RPMI7951 (cell line): ENCODE measurements around the gene LCE7A. TPM values are rescaled to one million over a fixed set of nuclear protein-coding genes. Genes with fewer than 3 reads are reported as not detected.

Source experiments
- DNase-seq: peaks from one replicate; pipeline ENCODE4 v3.0.0-alpha.2; 2012; ENCODE audit warnings: low read depth
- total RNA-seq: library from RNA; depleted of rRNA; stranded (reverse); fragments of >200 nt; shearing (Covaris generic); gene quantifications from 2 replicates; pipeline ENCODE4 v1.2.3, GENCODE V29; 2014; rRNA removed

The LCE7A gene
- not detected in 2 replicates for total RNA-seq

DNA sequence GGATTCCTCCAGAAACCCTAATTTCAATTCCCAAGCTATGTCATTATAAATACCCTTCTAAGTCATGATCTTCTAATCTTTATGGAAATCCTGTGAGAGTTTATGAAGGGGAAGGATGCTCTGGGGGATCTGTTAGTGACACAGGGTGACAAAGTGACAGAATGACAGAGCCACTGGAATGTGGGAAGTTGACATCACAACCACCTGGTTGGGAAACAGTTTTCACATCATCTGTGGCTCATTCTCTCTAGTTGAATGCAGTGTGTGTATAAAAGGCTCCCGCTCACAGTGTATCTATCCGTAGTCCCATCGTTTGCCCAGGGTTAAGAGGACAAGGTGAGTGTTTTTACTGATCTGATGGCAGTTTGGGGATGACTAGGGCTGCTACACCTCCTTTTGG lies at the start of gene LCE7A:
LCE7A (plus strand) TSS at position 301 of the 400 bp plus-strand sequence. CDS start 702 bp downstream, outside the sequence.
- DNase-seq = no peak

DNA sequence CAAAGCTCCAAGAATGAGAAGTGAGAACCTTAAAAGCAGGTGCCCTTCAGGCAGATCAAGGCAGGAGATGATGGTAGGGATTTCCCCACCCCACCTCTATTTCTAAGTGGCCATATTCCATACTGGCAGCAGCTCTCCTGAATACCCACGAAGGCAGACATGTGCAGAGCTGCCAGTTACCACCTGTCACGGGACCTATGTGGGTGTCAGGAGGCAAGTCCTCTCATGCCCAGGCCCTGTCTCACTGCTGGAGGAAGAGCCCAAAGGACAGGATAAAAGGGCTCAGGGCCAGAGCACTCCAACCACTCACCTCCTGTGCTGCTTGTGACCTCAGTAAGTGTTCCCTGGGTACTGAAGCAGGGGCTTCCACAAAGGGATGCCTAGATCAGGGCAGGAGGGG lies 48.7 kb upstream of the LCE7A start:
- no peak for DNase-seq

DNA sequence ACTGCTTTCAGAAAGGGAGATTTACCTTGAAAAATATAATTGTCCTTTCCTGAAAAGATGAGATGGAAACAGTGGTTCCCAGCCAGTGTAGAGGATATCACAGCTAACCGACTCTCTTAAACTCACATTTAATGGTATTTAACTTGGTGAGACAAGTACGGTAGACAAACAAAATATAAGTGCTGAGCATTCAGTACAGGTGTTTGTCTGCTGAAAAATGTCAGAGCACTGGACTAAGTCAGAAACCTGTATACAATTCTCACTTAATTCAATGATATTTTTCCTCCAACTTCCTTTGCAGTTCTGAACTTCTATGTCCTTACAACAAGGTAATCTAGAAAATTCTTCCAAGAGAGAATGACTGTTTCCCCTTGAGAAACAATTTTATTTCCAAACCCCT lies 48.1 kb upstream of the LCE7A start, which contains the start of gene LCE1B:
LCE1B (plus strand) TSS at position 301 of the 400 bp plus-strand sequence. CDS start 476 bp downstream, outside the sequence.
- no peak for DNase-seq

DNA sequence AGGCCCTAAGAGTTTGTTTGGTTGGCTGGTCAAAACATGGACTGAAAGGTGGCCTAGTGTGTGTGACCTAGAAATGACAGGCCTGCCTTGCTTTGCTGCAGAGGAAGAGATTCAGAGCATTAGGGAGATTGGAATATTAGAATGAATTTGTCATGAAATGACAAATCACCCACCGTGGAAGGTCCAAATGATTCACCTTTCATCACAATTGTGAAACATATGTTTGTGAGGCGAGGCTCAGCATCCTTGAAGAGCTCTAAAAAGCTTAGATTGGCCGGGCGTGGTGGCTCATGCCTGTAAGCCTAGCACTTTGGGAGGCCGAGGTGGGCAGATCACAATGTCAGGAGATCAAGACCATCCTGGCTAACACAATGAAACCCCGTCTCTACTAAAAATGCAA lies 42.5 kb upstream of the LCE7A start:
- DNase-seq = no peak

GRCh38 chr1:152823294-152823693 lies 36.5 kb upstream of the LCE7A start:
- DNase-seq = no peak

- no peak for DNase-seq
Observed at GRCh38 chr1:152824964-152825363, 34.8 kb upstream of the LCE7A start.

- no peak for DNase-seq
Observed at GRCh38 chr1:152827173-152827572, 32.6 kb upstream of the LCE7A start, which contains the start of gene LCE1A. Gene LCE1A, plus strand, starts transcription at chr1:152827473. Its CDS starts 0 bp downstream, at chr1:152827473.

DNA sequence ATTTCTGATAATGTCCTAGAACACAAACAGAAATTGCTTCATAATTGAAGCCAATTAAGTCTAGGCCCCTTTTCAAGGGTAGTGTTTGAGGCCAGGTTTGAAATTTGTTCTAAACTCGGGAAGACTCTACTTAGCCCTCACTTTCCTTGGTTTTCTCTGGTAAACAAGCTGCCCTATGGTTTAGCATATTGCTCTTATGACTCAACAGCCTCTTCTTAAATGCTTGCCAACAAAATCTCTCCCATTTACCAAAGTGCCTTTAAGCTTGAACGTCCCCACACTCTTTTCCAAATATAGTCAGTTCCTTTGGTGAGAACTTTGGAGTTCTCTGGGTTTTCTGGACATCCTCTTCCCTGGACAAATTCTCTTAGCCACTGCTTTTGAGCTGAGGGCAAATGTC lies 22.9 kb upstream of the LCE7A start:
- no peak for DNase-seq

DNA sequence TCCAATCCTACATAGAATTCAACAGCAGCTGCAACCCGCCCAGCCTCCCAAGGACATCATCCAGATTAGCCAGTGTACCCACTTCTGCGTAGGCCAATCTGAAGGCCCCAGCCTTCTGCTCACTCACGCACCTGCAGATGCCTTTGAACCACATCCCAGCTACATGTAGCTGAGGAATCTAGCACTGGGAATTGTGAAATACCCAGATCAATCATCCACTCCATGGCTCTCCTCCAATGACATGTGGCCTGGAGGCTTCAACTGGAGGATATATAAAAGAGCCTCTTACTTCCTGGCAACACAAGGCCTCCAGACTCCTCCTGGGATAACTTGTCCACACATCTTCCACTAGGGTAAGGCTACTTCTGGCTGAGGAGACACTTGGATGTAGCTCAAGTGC lies 17.2 kb upstream of the LCE7A start, which contains the start of gene LCE6A:
LCE6A (plus strand) TSS at position 301 of the 400 bp plus-strand sequence. CDS start 665 bp downstream, outside the sequence.
- DNase-seq = no peak

DNA sequence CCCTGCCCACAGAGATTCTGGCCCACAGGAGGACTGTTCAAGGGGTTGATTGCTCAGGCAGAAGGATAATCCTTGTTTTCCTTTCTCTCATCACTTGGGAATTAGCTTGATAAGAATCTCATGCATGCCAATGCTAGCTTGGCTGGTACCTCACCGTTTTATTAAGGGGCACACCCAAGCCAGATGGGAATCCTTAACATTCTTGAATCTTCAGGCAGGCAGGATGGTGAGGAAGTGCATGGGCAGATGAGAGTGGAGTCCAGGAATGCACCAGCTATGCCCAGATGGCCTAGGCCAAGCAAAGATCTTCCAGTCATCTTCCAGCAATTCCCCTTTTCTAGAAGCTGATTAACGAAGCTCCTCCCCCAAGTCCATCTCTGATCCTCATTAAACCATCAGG lies 4.1 kb upstream of the LCE7A start:
- no peak for DNase-seq

GRCh38 chr1:152858062-152858461 lies 1.7 kb upstream of the LCE7A start:
- no peak for DNase-seq

DNA sequence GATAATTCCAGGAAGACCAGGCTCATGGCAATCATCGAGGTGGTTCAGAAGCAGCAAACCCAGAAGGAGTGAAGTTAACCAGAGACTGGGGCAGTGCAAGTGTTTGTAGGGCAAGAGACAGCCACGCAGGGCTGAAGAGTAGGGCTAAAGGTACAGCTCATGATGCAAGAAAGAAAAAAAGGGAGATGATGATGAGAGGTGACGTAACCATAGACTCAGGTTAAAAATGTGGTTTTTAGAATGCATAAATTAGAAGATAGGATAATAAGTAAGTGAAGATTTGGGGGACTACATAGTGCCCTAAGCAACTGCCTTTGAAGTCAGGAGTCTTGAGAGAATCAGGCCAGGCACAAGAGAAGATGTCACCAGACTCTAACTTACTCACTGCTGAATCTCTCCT lies 333 bp downstream of the LCE7A start:
- no peak for DNase-seq

- DNase-seq = no peak
Observed at GRCh38 chr1:152861374-152861773, 1.6 kb downstream of the LCE7A start.

DNA sequence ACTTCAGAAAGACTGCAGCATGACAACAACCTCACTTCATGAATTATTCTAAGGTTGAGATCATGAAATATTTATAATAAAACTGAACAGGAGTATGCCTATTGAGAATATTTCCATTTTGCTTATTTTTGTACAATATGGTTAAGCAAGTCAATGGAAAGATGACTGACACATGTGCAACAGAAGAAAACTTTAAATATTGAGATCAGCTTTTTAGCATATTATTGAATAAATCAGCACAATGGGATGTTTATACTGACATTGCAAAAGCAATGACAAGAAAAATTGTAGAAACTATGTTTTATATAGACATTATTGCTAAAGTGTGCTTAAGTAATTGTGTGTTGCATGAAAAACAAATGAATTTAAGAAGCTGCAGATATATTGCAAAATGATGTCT lies 4.6 kb downstream of the LCE7A start:
- no peak for DNase-seq

GRCh38 chr1:152866321-152866720 lies 6.5 kb downstream of the LCE7A start:
- DNase-seq = no peak

GRCh38 chr1:152869808-152870419 lies 10.1 kb downstream of the LCE7A start:
- DNase-seq = peak; percentile 56

DNA sequence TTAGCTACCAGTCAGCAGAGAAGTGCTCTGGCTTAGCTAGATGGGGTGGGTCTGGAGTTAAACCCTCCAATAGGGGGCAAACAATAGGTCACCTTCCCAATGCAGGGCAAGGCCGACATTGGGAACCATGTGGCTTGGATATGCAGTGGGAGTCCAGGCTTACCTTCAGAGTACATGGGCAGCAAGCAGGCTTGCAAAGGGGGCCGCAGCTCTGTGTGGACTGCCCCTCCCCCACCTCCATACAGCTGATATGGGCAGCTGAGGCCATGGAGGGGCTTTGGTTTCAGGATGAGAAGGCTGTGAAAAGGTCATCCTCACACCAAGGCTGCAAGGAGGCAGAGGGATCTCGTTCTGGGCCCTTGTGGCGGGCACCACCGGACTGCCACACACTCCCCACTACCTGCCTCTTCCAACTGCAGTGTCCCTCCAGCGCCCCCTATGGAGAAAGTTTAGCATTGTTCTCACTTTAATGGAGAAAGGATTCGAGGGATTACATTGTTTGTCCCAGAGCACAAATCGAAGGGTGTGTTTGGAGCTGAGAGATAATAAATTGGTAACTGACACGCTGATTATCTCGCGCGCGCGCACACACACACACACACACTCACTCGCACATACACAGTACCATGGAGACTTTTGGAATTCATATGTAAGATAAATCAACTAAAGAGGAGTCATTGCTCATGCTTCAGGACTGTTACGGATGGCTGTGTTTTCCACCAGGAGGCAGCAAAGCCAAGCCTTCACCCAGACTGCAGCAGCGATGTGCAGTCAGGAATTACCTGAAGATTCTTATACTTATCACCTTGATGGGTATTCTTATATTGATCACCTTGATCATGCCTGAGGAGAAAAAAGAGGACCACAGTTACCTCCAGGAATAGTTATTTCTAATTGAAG lies 11.3 kb downstream of the LCE7A start:
- peak; percentile 18 for DNase-seq

GRCh38 chr1:152871731-152872126 lies 11.9 kb downstream of the LCE7A start:
- DNase-seq = no peak

GRCh38 chr1:152873495-152873894 lies 13.7 kb downstream of the LCE7A start:
- no peak for DNase-seq

DNA sequence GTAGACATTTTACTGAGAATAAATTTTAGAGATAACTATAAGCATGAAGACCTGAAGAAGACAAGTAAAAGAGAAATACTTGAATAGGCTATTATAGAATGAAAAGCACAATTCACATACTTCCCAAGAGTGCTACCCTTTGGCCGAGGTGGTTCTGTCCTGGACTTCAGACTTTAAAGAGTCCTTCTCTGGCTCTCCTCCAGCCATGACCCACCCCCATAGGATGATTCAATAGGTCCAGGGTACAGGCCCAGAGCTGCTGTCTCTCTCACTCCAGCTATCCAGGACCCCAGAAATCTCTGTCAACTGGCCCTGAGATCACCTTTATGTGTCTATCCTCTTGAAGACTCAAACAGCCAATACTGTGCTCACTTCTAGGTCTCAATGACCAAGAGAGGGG lies 17.0 kb downstream of the LCE7A start:
- no peak for DNase-seq

DNA sequence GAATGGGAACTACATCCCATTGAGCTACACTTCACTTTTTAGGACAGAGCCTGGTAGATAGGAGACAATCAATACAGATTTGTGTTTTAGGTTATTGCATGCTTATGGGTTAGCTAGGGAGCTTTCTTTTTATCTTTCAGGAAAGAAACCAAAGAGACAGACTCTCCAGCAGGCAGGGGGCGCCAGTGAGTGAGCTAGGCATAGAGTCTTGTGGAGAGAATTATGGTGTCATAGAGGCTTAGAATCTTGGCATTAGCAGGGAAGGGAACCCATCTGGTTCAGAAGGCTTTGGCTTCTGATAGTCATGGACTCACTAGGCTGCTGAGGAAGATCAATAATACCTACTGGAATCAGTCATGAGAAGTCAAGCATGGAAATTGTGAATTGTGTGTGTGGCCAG lies 18.2 kb downstream of the LCE7A start, which contains the start of gene SMCP:
SMCP (plus strand) TSS at position 281 of the 400 bp plus-strand sequence. CDS start 6,101 bp downstream, outside the sequence.
- DNase-seq = no peak

GRCh38 chr1:152879559-152880198 lies 19.9 kb downstream of the LCE7A start:
- DNase-seq = no peak
